NCI-H748 (cell line): Measurements from ENCODE around the gene LHFPL2.

Experiments
- DNase-seq: peaks from one replicate; lab custom pipeline; 2025; ENCODE audit not compliant: unreplicated experiment; lab: John Stamatoyannopoulos, UW

LHFPL2 gene

GRCh38 chr5:78505860-78506259, 142.7 kb downstream of the LHFPL2 start:
- DNase-seq = no peak

DNA sequence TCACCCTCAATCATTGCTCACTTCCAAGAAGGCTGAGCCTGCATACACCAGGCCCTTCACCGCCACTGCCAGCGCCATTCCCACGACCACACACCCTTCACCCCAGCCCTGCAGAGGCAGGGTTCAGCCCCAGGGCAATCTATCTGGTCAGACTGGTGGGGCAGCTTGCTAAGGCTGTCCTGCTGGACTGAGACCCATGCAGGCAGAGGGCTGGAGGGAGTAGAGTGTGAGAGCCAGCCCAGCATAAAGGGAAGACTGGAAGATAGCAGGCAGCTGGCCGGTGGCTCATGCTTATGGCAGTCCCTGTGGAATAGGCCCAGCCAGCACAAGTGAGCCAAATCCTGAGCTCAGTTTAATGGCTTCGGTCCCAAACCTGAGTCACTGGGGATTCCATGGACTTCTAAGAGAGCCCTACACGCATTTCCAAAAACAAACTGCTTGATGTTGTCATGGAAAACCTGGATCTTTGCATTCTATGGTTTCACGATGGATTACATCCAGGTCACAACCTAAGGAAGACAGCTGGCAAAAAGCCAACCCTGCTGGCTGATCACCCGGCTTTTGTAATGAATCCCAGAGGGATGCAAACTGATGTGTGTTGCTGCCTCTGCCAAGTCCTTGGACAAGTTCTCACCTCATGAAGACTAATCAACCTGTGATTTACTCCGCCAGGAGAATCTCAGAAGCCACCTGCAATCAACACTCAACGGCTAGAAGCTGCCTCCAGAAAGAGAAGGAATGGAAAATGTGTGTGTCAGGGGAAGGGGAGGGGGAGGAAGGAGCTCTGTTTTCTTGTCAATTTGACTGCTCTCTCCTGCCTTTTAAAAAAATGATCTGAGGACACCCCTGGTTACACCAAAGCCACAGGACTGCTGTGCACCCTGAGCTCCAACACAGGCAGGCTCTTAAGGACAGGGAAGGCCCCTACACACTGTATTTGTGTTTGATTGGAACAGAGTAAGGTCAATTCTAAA, 143.6 kb downstream of the LHFPL2 start:
- DNase-seq = peak; percentile 72

DNA sequence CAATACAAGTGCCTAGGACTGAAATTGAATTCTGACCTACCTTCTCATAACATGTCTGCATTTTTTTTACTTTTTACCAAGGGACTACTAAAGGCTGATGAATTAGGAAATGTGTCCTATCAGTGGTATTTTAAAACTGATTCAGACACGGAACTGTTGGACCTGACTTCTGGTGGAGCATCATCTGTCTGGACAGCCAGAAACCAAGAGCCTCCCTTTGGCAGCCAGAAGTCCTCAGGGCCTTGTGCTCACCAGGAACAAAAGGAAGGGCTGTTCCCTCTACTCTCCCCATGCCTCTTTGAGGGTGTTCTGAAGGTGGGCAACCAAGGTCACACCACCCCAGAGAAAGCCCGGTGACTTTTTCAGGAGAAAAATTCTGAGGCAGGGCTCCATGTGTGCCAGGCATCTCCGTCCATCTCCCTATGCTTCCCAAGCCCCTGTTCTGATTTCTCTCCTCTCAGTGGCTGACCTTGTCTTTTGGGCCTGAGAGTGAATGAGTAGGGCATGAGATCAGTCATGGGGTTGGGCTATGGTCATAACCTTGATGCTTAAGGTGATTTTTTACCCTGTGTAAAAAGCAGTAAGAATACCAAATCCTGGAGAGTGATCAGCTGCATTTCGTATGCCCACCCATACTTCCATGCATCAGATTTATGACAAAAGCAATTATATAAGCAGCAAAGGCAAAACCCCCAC, 144.5 kb downstream of the LHFPL2 start:
- no peak for DNase-seq

- DNase-seq = no peak
These were observed 146.9 kb downstream of the LHFPL2 start for GRCh38 chr5:78501411-78502352.

GRCh38 chr5:78500871-78501270, 147.7 kb downstream of the LHFPL2 start:
- no peak for DNase-seq

DNA sequence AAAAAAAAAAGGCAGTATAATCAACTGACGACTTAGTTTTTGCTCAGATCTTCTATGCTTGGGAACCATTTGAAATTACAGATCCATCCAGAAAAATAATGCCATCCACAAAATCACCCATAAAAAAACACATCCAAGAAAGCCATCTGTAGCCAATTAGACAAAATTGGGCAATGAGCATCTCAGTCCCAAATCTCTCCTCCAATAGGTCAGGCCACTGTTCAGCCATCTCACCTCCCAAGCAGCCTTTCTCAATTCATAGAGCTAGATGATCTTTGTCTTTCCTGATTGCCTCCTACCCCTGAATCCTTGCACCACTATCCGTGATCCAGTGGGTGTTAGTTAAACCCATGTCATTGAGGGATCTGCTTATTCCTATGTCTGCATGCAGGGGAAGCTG, 148.5 kb downstream of the LHFPL2 start:
- no peak for DNase-seq

DNA sequence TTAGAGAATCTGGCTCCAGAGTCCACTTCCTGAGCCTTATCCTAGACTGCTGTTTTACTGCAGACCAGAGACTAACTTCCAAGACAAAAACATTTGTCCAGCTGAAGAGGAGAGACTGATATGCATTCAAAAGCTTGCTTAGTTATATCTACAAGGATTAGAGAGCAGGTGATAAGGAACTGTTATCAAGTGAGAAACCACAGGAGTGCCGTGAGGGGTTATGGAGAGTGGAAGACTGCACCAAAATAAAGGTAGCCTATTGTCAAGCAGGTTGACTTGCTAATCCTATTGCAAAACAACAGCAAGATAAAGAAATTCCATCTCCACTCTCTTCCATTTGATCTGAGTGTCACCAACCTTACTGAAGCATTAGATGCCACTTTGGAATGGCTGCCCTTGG, 149.1 kb downstream of the LHFPL2 start:
- no peak for DNase-seq

DNA sequence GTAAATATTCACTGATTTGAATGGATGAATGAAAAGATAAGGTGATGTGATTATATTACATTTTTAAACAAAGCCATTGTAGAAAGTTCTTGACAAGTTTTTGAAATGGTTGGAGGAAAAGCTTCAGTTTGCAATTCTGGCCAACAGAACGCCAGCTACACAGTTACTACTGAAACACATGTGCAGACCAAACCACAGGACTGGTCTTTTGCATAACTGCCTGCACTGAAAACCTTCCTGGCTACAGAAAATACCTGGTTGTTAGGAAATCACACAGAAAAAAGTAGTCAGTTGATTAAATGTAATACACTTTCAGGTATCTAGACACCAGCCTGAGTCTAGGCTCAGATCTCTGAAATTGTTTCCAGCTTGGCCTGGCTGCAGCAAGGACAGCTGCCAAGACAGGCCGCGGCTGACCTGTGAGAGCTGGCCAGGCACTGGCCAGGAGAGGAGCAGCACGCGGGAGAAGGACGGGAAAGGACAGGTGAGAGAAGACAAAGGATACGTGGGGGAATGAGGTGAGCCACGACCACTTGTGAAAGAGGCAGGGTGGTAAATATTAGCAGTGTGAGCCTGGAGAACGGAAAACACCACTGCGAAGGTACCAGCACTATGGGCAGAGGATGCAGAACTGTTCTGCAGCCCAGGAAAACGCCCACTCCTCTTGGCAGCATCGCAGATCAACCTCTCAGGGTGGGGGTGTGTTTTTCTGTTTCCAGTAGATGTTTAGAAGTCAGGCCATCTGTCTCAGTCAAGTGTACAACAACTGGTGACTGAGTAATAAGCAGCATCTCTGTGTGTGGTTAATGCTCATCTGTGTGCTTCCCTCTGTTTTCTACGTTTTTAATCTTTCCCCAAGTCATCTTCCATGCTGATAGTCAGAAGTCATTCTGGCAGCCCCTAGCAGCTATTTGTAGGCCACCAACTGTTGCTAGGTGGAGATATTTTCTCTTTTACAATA, 150.7 kb downstream of the LHFPL2 start:
- DNase-seq = peak; percentile 42

DNA sequence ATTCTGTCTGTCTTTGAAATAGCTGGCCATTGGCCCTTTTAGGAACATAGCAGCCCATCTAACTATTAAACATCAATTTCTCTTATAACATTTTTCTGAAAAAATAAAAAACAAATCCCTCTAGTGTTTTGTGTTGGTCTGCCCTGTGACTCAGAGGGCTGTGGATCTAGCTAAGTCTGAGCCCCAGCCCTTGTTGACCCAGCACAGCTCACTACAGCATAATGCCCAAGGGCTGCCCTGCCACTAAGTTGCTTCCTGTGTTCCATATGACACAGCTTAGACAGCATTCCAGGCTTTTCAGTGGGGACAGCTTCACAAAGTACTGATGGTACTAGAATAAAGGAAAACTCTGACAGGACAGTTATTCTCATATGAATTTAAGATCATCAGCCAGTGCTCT, 152.2 kb downstream of the LHFPL2 start:
- DNase-seq = no peak

DNA sequence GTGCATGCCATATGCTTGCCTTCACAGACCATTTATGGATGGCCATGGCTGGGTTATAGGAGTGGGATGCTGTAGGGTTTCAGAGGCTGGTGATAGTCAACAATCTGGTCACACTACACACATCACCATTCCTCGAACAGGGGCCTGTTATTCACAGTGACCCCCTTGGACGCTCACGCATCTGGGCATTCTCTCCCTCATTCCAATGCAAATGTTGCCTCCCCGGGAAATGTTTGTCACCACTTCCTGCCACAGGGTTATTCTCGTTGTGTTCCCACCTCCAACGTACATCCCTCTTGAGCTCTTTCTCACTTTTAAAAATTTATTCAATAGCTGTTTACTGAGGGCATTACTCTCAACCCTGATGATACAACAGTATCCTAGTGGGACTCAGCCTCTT, 152.8 kb downstream of the LHFPL2 start:
- DNase-seq = no peak

DNA sequence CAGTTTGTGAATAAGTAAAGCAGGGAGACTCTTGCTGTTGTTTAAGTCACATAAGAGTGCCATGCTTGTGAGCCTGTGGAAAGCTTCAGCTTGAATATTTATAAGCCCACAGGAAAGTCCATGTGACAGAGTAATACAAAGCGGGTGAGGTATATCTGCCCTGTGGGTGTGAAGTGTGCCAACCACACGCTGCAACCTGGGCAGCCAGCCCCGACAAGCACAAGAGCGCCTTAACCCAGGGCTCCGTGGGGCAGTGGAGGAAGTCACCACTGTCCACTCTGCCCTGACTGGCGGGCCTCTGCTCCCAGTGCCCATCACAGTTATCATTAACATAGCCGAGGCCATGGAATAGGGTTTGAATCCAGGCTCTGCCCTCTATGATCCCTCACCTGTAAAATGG, 155.9 kb downstream of the LHFPL2 start:
- no peak for DNase-seq

DNA sequence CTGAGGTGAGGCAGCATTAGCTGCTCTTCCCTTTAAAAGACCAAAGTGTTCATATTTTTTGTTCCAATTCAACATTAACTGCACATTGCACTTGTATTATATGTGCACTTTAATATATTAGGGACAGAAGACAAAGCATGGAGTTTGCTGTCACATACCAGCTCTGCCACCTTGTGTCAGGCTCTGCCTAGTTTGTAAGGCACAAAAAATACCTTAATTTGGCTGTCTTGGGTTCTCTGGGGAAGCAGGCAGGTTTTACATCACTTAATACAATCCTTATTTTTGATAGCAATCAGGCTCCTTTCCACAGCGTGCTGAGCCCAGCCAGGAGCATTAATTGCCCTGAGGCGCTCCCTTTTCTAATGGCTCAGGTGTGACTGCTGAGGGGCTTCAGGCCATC, 156.3 kb downstream of the LHFPL2 start:
- no peak for DNase-seq

DNA sequence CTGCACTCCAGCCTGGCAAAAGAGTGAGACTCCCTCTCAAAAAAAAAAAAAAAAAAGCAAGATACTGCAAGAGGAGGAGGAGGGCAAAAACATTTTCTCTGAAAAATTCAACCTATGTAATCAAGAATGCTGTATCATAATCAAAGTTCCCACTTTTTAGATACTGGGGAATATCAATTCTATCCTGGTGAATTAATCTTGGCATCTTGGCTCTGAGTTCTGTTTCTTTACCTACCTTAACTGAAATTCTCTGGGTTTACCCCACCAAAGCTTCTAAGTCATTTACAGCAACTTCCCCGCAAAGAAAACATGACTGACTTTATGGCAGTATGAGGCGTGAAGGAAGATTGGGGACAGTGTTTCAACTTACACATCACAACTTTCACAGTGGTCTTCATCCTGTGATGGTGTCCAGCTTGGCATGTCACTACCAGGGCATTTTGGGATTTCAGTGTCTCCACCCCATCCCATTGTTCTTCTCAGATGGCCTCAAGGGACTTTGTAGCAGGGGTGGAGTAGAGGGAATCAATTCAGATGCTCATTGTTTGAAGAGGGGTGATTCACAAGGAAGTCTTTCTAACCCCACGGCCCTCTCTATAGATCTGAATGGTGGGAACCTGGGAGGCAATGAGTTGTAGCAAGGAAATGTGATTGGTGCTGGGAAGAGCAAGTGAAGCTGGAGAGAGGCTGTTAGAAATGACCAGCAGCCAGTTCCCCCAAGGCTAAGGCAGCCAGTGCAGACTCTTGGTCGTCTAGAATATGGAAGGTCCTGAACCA, 157.7 kb downstream of the LHFPL2 start:
- no peak for DNase-seq

DNA sequence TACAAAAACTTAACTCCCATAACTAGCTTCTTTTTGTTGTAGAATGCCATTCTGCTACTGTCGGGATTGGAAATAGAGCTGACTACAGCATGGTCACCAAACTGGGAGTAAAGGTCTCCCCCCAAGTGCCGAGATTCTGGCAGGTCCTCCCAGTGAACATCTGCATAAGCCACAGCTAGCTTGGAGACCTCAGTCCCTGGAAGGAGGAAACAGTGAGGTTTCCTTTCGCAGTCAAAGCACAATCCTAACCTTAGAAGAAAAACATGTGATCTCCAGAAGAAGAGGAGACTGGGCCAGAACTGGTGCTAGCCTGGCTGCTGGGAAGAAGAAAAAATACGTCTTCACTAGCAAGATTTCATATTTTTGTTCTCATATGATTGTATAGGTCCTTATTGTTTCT, 160.7 kb downstream of the LHFPL2 start:
- no peak for DNase-seq

- DNase-seq = no peak
These were observed 162.4 kb downstream of the LHFPL2 start for GRCh38 chr5:78486218-78486617.

DNA sequence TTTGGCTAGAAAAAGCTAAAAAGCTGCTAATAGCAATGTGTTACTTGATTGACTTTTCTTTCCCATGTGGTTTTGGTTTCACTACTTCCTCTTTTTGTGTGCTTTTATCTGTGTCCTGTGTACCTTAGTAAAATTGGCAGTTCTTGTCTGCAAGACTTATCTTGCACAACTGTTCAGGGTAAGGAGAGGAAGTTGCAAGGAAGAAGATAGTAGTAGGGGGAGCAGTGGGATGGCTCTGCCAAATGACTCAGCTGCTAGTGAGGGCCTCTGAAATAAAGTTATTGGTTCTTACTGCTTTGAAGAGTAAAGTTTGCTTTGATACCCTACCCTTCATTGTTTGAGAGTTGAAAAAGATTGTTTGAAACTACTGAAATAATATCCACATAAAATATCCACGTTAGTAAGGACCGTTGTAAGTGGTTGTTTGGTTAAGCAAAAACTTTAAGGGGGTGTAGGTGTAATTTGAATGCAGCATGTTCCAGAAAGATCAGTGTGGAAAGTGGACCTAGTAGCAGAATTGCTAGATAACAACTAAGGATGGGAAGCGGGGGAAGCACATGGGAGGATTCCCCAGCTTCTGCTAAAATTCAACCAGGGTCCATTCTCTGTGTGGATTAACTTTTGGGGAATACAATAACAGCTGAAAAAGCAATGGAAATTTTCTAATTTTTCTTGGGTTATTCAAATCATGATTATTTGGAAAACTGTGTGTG, 164.6 kb downstream of the LHFPL2 start:
- no peak for DNase-seq

DNA sequence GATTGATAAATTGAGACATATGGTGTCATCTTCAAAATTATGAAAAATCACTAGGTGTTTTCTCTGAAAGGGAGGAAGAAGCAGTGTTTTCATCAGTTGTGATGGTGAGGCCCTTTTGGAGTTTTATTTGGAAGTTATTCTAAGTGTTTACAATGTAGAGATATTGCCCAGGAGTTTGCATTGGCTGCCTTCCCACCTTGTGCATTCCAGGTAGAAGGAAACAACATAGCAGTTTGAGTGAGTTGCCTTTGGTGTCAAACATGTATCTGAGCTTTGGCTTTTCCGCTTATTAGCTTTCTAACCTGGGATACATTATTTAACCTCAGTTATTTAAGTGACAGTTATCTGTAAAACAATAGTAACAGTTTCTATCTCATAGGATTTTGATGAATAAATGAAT, 165.6 kb downstream of the LHFPL2 start:
- no peak for DNase-seq

- no peak for DNase-seq
These were observed 171.8 kb downstream of the LHFPL2 start for GRCh38 chr5:78476795-78477194.

DNA sequence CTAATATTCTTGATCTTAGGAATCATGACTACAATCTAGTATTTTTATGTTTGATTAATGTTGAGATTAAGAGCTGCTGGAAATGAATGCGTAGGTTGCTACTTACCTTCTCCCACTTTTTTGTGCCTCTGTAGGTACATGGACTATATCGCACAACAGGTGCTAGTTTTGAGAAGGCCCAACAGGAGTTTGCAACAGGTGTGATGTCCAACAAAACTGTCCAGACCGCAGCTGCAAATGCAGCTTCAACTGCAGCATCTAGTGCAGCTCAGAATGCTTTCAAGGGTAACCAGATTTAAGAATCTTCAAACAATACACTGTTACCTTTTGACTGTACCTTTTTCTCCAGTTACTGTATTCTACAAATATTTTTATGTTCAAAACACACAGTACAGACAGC, 173.2 kb downstream of the LHFPL2 start:
- no peak for DNase-seq
